Stimulated activated naive CD4-positive, alpha-beta T cell treated with Interleukin-2 at 50 U/mL for 16 hours (primary cell): ENCODE measurements around the gene NTM.

ENCODE experiments used
- DNase-seq: peaks from one replicate; lab custom pipeline; 2025; lab: John Stamatoyannopoulos, UW

Gene NTM

DNA sequence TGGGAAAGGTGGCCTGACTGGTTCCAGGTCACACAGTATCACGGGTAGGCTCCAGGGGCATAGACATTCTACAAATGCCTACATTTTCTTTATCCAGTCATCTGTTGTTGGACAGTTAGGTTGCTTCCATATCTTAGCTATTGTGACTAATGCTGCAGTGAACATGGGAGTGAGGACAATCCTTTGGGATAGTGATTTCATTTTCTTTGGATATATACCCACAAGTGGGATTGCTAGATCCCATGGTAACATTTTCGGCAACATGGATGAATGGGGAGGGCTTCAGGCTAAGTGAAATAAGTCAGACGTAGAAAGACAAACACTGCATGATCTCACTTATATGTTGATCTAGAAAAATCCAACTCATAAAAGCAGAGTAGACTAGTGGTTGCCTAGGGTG is 744.3 kb downstream of the NTM start:
- no peak for DNase-seq

DNA sequence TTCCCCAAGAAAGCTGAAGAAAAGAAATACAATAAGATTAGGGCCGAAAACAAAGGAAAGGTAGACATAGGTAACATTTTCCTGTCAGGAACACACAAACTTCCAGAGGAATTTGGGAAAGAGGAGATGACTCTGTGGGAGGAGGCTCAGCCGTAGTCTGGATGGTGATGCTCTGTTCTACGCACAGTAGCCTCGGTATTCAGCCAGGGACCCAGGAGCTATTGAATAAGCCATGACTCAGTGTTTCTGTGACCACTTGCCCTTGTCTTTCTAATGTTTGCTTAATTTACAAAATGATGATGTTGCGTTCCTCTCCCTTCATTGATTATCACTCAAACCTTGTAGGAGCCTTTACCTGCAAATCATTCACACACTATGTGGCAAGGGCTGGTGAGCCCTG is 745.0 kb downstream of the NTM start:
- no peak for DNase-seq

DNA sequence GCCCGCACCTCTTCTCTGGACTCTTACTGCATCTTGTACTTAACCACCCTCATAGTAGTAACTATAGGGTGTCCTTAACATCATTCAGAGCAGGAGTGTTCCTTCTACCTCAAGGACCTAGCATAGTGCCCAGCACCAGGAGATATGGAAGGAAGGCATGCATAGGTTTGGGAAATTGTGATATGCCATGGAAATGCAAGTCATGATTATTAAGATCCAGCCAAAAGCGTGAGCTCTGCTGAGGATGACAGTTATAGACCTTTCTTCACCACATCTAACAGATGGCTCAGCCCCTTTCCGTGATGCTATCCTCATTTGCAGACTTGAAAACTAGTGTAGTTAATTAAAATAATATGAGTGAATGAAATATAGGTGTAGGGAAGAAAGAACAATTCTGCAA is 746.1 kb downstream of the NTM start:
- DNase-seq, result no peak

DNA sequence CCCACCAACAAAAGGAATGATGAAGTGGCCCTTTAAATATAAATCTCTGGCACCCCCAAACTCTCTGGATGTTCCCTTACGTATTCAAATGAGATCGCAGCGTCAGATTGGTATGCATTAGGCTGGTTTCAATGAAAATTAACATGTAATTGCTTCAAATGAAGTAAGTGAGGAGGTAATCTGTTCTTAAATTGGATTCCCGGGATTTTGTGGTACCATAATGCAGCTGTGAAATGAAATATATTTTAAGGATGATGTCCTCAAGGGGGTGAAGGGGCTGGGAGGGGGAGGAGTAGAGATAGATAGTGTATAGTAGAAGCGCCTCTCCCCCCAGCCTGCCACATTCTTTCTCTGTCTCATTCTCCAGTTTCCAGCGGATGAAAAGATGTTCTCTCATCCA is 748.2 kb downstream of the NTM start:
- DNase-seq, result no peak

DNA sequence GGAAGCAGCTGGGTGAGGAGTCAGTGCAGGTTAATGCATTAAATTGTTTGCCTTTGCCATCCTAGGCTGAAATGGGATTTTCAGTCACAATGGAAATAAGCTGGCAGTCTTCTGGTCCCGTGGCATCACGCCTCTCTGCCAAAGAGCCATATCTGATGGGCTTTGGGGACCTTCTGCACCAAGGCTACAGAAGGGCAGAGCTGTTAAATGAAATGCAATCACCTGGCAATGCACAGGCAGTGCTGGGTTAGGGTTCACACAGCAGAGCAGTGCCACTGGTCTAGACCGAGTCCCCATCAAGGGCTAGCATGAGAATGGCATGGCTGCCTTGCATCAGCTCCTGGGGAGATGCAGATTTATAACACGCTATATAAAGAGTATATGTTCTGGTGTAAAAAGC is 749.2 kb downstream of the NTM start:
- no peak for DNase-seq

DNA sequence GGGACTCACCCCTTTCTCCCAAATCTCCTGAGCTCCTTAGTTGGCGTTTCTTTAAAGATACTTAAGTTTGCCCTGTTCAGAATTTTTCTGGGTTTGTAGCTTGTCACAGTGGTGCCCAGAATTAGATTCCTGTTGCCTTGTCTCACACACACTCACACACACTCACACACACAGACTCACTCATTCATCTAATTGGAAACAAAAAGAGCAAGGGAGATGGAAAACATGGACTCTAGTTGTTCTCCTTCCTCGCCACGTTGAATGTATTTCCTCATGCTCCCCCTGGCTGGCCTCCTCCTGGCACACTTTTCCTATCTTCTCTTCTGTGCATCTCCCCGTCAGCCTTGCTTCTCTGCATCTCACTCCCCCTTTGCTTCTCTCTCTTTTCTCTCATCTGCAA is 752.3 kb downstream of the NTM start:
- no peak for DNase-seq

DNA sequence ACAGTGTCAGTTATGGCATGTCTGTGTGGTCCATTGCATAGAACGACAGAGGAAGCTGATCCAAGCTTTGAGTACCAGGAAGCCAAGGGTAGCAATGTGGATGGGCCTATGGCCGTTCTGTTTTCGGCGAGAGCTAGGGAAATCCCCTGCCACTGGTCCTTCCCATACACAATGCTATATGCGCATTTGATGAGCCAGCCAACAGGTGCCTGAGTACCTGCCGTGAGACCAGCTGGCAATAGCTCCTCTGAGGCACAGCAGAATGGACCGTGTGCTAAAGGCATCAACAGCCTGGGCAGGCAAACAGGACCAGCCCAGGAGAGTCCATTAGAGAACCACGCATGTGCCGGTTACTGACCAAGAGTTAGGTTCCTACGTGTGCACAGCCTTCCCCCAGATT is 753.0 kb downstream of the NTM start:
- DNase-seq, result no peak

DNA sequence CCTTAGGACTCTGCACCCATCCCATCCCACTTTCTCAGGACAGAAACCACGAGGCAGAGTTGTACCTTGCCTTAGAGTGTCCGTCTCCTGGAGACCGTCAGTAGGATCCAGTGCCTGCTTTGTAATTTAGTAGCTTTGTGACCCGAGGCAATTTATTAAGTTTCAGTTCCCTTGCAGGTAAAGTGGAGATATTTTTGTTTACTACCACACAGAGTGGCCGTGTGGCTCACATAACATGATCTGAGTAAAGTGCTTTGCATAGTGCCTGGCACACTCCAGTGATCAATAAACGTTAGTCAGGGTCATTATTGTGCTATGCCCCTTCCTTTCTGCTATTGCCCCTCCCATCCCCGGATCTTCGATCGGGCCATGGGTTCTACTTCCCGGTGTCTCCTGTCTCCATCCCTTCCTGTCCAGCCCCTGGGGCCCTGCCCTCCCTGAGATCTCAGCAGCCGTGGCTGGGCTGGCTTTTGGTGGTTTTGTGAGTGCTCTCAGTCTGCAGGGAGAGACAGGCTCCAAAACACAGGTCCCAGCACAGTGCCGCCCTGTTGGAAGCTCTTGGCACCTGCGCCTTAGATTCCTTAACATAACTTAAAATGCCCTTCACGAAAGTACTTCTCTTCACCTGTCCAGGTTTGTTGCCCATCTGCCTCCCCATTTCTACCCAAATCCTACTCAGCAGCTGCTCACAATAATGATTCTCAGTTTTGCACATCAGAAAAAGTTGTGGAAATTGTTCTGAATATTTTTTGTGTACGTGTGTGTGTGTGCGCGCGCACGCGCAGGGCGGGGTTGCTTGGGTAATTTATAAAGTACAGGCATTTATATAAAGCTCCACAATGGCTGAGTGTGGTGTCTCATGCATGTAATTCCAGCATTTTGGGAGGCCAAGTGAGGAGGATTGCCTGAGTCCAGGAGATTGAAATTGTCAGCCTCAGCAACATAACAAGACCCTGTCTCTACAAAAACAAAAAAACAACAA is 753.7 kb downstream of the NTM start:
- DNase-seq, result no peak

DNA sequence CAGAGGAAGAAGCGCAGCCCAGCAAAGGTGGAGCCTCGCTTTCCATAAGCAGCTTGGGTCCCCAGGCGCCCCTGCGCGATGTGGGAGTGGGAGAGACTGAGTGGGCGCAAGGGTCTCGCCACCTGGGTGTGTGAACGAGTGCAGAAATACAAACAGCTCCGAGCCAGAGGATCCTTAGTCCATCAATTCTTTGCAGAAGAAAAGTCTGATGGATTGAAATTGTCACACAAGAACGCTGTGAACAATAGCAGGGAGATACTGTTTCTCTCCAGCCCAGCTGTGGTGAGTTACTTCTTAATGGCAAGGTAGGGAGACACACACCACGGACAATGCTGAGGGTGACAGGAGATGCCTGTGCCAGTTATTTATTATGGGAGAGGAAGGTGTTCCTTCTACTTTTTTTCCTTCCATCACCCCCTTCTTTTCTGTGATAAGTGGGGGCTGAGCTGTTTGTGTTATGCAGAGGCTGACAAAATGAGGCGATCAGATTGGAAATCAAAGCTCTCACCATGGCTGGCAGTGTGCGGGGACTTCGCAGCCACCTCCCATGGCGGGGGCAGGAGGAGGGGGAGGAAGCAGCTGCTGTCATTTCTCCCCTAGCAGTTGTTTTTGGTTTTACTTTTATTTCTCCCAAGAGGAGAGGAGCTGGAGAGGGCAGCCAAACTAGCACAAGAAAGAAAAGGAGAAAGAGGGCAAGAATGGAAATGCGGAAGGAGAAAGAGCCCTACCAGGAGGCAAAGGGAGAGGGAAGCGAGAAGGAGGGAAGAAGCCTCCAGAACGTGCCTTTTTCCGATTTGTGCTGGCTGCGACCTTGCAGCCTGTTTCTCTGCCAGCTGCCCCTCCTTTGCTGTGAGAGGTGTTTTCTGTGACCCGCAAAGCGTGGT is 755.8 kb downstream of the NTM start:
- DNase-seq, result no peak

DNA sequence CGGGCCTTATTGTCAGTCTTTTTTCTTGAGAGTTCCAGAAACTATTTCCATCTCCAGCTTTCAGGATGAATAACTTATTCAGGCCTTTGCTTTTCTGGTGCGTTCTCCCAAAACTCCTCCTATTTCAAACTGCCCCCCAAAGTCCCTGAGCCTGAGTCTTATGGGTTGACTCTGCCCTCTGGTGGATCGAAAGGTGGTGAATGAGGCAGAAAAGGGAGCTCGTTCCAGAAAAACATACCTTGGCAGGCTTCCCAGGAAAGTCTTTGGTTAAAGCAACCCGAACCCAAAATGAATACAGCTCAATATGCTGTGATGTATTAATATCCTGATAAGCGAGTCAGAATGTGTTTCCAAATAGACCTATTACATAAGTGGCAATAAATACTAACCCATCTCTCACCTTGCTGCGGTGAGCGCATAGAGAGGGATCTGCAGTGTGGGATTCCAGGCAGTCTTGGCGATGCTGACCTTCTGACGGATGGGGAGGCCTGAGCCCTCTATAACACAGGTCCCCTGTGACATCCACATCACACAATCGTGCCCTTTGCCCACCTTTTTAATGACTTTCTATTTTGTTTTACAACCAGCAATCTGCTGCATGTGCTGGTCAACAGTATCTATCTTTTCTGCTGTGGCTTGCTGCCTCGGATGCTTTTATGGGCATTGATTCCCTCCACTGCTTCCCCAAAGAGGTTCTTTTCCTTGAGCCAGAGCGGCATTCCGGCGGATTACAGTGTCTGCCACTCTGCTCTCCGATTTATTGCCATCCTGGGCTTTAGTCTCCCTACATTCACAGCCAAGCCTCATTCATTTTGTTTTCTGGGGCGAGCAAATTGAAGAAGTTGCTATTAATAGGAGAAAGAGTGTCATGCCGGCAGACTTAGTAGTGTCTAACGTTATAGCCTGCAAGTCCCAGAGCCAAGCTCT is 756.8 kb downstream of the NTM start:
- DNase-seq, result no peak

DNA sequence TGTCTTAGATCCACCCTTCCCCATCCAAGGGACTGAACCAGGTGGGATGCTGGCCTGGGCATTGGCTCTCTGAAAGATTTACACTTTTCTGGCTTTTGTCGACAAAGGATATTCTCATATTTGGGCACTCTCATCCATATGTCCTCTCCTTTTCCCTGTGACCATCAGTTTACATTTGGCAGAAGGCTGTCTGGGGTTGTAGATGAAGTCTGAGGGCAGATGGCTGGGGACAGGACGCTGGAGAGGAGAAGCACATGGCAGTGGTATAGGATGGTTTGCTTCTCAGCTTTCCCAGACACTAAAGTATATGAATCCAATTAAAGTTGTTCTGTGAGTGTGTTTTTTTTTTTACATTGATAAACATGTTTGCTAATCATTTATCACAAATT is 757.5 kb downstream of the NTM start:
- no peak for DNase-seq

DNA sequence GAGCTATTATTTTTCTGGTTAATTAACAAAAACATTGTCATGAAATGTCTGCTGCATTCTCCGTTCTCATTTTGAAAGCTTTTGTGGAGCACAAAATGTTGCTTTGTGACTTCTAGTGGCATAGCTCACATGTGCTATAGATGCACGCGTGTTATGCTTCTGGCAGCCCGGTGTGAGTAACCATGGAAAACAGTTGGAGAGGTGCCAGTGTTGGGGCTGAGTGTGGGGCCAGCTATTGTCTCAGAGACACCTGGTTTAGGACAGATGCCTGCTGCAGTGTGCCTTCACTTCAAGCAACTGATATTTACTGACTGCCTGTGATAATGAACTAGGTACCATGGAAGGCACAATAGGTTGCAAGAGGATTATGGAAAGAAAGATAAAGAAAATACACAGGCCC is 760.6 kb downstream of the NTM start:
- DNase-seq, result no peak

DNA sequence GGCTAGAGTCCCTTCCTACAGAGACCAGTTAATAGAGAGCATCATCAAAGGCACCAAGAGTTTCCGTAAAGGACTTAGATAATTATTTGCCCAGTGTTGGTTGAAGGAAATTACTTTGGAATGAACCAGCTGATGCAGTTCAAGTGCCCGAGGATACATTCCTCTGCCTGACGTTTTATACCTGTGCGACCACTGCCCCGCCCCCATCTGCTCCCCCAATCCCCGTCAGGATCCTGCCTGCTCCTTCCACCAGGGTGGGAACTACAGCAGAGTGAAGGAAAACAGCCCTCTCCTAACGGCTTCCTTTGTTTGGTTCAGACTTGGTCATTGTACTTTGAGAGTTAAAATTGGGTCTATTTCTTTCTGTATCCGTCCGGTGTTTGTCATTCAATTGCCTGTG is 761.5 kb downstream of the NTM start:
- no peak for DNase-seq

DNA sequence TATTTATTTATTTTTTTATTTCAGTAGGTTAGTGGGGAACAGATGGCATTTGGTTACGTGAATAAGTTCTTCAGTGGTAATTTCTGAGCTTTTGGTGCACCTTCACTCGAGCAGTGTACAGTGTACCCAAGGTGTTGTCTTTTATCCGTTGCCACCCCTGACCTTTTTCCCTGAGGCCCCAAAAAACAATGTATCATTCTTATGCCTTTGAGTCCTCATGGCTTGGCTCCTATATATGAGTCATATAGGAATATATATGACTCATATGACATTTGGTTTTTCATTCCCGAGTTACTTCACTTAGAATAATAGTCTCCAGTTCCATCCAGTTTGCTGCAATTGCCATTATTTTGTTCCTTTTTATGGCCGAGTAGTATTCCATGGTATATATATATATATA is 763.9 kb downstream of the NTM start:
- no peak for DNase-seq

DNA sequence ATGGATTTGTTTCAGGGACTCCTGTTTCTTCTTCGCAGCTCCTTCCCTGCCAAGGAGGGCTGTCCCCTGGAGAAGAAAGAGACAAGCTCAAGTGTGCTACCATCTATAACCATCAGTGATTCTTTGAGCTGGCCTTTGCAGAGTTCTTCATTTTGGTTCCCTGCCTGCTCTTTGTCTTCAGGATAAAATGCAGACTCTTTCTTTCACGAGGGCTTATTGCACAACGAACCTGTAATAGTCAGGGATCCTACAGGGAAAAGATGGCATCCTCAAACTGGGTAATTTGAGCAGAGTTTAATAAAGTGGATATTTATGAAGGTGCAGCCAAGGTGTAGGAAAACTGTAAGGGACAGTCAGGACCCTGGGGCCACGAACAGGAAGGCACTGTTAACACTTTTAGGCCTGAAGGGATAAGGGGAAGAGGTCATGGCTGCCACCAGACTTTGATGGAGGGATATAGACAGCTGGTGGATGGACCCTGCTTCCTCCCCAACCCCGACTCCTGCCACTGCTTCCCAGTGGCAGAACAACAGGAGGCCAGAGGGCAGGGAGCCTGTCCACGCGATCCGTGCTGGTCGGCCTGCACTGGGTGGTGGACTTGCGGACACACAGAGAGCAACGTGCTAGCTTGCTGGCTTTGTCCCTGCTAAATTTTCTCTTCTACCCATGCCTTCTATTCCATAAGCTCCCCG is 767.0 kb downstream of the NTM start:
- DNase-seq, result no peak

DNA sequence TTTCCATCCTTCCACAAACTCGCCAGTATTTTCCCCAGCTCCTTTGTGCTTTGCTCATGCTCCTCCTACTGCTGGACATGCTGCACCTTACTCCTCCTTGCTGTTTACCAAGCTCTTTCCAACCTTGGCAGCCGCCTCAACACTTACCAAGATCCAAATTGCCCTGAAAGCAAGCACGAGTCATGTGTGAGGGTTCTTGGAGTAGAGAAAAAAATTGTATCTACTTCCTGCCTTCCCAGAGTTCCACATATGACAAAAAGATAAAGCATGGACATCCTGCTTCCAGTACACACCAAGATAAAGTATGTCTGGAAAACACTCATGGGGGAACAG is 767.5 kb downstream of the NTM start:
- no peak for DNase-seq

DNA sequence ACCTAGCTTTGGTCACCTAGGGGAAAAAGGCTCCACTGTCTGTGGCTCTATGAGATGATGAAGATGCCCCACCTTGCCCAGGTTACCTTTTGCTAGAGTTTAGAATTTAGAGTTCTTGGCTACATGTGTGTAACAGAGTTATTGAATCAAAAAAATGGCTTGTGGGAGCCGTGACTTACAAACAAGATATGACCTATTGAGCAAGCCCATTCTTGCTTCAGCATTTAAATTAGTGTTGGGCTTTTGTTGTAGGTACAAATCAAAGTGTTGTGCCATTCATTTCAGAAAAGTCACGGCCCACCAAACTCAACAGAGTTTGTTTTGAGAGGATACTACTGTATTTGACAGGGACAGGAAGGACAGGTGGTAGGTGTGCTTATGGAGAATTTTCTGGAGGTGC is 768.8 kb downstream of the NTM start:
- no peak for DNase-seq

DNA sequence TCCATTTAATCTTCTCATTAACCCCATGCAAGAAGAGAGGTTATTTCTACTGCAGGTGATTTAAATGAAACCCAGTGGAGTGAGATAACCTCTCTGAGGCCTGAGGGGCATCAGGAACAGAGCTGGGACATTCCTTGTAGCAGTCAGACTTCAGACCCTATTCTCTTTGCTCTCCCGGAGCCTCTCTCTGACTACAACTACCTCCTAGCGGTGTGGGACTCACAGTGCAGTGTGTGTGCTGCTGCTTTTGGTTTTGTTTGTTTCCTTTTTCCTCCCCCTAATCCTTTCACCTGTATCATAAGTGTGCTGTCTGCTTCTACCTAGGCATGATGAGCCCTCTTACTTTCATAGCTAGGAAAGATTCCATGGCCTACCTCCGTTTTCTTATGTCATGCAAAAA is 769.6 kb downstream of the NTM start:
- no peak for DNase-seq

DNA sequence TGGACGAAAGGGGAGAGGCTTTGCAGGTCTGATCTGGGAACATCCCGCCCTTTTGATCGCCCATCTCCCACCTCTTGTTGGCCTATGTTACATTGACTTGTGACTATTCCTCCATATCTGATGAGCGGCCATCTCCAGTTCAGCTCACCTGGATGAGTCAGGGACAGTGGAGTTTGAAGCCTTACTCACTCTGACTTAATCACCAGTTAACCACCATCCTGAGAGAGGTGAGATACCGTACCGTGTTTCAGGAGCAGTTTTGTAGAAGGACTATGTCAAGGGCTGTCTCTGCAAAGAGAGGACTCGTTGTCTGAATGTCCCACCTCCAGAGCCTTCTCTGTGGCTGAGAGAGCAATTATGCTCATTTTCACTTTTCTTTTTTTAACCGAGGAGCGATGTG is 771.7 kb downstream of the NTM start:
- no peak for DNase-seq

DNA sequence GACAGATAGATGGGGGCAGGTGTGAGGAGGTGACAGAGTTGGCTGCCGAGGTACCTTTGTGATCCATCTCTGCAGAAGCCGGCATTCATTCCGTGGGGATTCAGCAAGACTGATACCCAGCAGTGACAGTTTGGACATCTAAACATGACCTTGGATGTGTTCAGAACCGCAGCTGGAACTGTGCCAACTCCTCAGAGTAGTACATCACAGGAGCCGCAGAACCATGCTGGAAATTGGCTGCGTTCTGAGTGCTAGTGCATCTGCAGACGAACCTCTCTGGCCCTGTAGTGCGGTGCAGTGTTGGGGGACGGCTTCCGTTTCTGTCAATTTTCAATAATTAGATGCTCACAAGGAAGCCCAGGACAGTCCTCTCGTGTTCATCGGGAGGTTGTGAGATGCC is 772.1 kb downstream of the NTM start:
- no peak for DNase-seq

DNA sequence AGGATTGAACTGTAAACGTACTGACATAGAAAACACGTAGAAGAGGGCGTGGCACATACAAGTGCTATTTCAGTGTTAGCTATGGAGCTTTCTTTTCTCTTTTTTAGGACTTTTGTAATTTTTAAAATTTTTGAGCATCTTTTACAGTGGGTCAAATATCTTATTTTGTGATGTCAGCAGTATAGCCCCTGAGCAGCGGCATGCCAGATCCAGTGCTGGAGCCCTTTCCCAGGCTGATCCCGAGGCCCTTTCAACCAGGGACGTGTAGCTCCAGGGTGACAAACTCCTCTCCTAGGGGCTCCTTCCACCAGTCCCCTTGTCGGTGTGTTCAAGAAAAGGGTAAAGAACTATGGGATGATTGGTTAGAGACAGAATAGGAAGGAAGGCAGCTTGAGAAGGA is 777.0 kb downstream of the NTM start:
- DNase-seq, result no peak

DNA sequence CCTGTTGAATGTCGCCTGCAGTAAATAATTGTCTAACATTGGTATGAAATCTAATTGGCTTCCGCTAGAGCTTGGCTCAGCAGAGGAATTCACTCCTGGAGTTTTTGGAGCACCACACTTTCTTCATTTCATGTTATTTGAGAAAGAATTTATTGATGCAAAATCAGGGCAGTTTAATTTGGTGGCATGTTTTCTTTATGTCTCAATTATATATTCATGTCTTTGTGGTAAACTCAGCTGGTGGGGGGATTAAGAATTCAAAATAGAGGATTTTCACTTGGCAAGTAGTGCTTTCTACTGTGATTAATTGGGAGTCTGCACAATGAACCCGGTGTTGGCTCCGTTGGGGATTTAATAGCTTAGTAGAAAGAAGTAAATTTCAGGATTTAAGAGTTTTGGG is 784.4 kb downstream of the NTM start:
- no peak for DNase-seq
